Cerebellar cortex (tissue), 1 donor: ENCODE measurements around the gene CXorf66.
A peak's percentile ranks its signal among the peaks of the same experiment; 100 is the strongest.
"Not testable (repeated sequence)": the region's sequence is repeated elsewhere in the genome, so short reads cannot be mapped to it uniquely, and the experiment has no call there.

ENCODE experiments used
- DNase-seq: peaks from one replicate; pipeline ENCODE4 v3.0.0-alpha.2; 2015; ENCODE audit warnings: low spot score

The CXorf66 gene

GRCh38 chrX:139929876-139930275 lies 35.4 kb downstream of the CXorf66 start:
- DNase-seq = peak; percentile 1

- DNase-seq = no peak
Observed at GRCh38 chrX:139924696-139925095, 40.6 kb downstream of the CXorf66 start.

- DNase-seq = no peak
Observed at GRCh38 chrX:139924069-139924695, 41.1 kb downstream of the CXorf66 start.

- DNase-seq = not testable (repeated sequence)
Observed at GRCh38 chrX:139921142-139921541, 44.2 kb downstream of the CXorf66 start.

GRCh38 chrX:139920316-139920715 lies 45.0 kb downstream of the CXorf66 start:
- DNase-seq = no peak

GRCh38 chrX:139914421-139914820 lies 50.9 kb downstream of the CXorf66 start:
- no peak for DNase-seq

- no peak for DNase-seq
Observed at GRCh38 chrX:139909712-139910111, 55.6 kb downstream of the CXorf66 start.

GRCh38 chrX:139907078-139907477 lies 58.2 kb downstream of the CXorf66 start:
- no peak for DNase-seq

GRCh38 chrX:139905743-139906142 lies 59.6 kb downstream of the CXorf66 start:
- no peak for DNase-seq
